Sigmoid colon (tissue), 3 donors: ENCODE results near the gene CTIF.

Source experiments
- CTCF ChIP-seq, 4 experiments: fragments of 450-650 bp in 3 of 4; fragments of 200-600 bp in 1 of 4; IDR thresholded peaks; one replicate each; pipeline ENCODE4 v1.5.1; 2016 to 2019; ENCODE audit warnings: antibody characterized with exemption in 4 of 4, mild to moderate bottlenecking in 3 of 4, moderate library complexity in 2 of 4
- POLR2A ChIP-seq, 2 donors: fragments of 450-650 bp; IDR thresholded peaks; one replicate each; pipeline ENCODE4 v1.6.1; 2016; ENCODE audit warnings: antibody characterized with exemption in 2 of 2, mild to moderate bottlenecking in 2 of 2, moderate library complexity in 2 of 2

- TF ChIP-seq CTCF (IDR thresholded peaks at IDR 0.05) (no peak), POLR2A (IDR thresholded peaks at IDR 0.05) (no peak)
These were observed 303.6 kb downstream of the CTIF start for GRCh38 chr18:48842259-48843061.
